Small intestine (tissue), 7 donors: Measurements from ENCODE around the gene AK2. TPM values are rescaled to one million over a fixed set of nuclear protein-coding genes. Genes with fewer than 3 reads are reported as not detected.

ENCODE experiments used
- DNase-seq, 2 donors: peaks; one replicate each; pipeline versions ENCODE4 v3.0.0 to v3.0.0-alpha.2; 2013
- FAIRE-seq: peaks from 2 replicates; lab custom pipeline; 2012; peaks lifted over from hg19 to GRCh38; lab: Jason Lieb, UNC
- H3K27ac ChIP-seq, 3 donors: one replicate each; pipeline ENCODE4 v1.5.1; 2013; ENCODE audit warnings: low read length in 2 of 3, mild to moderate bottlenecking in 2 of 3, control low read depth in 1 of 3, inconsistent platforms in 1 of 3, low read depth in 1 of 3, moderate library complexity in 1 of 3
- H3K27me3 ChIP-seq, 3 donors: one replicate each; pipeline ENCODE4 v1.6.1; 2013; ENCODE audit warnings: low read length in 3 of 3, inconsistent platforms in 1 of 3; ENCODE audit not compliant: control insufficient read depth in 3 of 3, insufficient read depth in 3 of 3
- H3K36me3 ChIP-seq, 3 donors: one replicate each; pipeline ENCODE4 v1.6.1; 2013; ENCODE audit warnings: low read length in 3 of 3, inconsistent platforms in 1 of 3, low read depth in 1 of 3, mild to moderate bottlenecking in 1 of 3, moderate library complexity in 1 of 3; ENCODE audit not compliant: control insufficient read depth in 3 of 3, insufficient read depth in 2 of 3
- H3K4me1 ChIP-seq, 3 donors: one replicate each; pipeline ENCODE4 v1.6.1; 2013; ENCODE audit warnings: low read length in 2 of 3, inconsistent platforms in 1 of 3, low read depth in 1 of 3, mild to moderate bottlenecking in 1 of 3, moderate library complexity in 1 of 3; ENCODE audit not compliant: control insufficient read depth in 3 of 3, insufficient read depth in 2 of 3
- H3K4me3 ChIP-seq, 3 donors: one replicate each; pipeline ENCODE4 v1.5.1; 2013; ENCODE audit warnings: low read length in 3 of 3, control low read depth in 1 of 3, inconsistent platforms in 1 of 3, low read depth in 1 of 3, mild to moderate bottlenecking in 1 of 3, moderate library complexity in 1 of 3
- H3K9me3 ChIP-seq, 2 donors: one replicate each; pipeline ENCODE4 v1.6.1; 2013; ENCODE audit warnings: low read depth in 1 of 2, low read length in 1 of 2; ENCODE audit not compliant: control insufficient read depth in 2 of 2, insufficient read depth in 1 of 2
- WGBS, 3 donors: extraction: QIAGEN DNeasy Blood & Tissue Kit; methylation state at CpG; one replicate each; pipeline ENCODE4 v1.1.7; 2013; 5-methylcytosine and 5-hydroxymethylcytosine counted together
- polyA plus RNA-seq, 4 donors: library from polyadenylated mRNA; stranded (reverse) in 3 of 4; unstranded in 1 of 4; fragments of 200-250 nt in 3 of 4; fragments of 120-200 nt in 1 of 4; gene quantifications; one replicate each; pipeline versions ENCODE4 v1.2.1 to v1.2.3, GENCODE V29; 2013
- donor health status: healthy with polysubstance abuse.
- donor health status: control.
- donor health status: control.
- donor health status: Bipolar disorder and iron deficiency.
- donor health status: healthy.

Gene AK2
- polyA plus RNA-seq, 4 donors: 180 to 210 (median 205) TPM

DNA sequence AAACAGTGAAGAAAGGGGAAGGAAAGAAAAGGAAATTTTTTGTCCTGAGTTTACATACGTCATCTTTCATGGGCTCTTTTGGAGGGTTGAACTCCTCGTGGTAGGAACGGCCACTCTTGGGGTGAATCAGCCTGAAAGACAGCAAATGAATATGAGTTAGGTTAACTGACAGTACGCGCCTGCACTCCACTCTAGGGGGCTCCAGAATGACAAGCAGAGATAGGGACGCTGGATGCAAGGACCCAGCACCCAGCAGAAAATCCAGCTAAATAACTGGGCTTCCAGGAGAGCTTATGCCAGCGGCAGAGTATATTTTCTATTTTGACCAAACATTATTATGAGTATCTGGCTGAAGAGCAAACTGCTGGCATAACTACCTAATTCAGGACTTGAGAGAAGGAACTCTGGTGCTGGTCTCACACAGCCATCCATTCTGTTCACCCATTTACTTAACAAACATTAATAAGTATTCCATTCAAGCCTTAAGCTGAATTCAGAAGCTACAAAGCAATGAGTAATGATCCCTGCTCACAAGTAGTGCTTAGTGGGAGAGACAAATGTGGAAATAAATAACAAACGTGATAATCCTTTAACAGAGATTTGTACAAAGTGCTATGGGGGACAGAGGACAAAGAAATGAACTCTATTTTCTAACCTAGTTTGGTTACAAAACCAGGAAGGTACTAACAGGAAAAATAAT, 22.1 kb downstream of the AK2 start:
- 87 to 90% (median 90%) methylated on average over 8 of the region's 8 CpGs for WGBS, 3 donors
- peaks cover 1 to 9% (median 3%) of the 10 kb centered on the region in 3 donors for H3K4me1 ChIP-seq
- H3K36me3 ChIP-seq: peaks cover 20 to 46% (median 34%) of the 10 kb centered on the region in 3 donors
- DNase-seq (no peak), FAIRE-seq (no peak)
- H3K4me3 ChIP-seq: no peak overlapping the region
- H3K27me3 ChIP-seq: no peaks in the 10 kb centered on the region
- no peaks in the 10 kb centered on the region for H3K9me3 ChIP-seq
- H3K27ac ChIP-seq: no peak overlapping the region

DNA sequence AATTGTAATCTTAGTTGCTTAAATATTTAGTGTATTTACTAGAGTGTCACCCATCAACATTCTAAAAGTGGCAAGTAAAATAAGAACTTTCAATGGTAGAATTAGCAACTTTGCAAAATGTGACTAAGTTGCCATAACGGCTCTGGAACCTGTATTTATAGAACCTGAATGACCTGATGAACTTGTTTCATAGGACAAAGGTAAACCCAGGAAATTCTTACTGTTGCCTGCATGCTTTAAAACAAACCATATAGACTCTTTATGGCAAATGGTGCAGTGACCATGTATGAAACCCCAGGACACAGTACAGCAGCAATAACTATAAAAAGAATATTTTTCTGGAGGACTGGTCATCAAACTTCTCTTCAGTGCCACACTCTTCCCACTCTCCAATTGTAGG, 22.9 kb downstream of the AK2 start:
- Histone ChIP-seq H3K27ac (no peak overlapping the region), H3K27me3 (no peaks in the 10 kb centered on the region), H3K36me3 (peaks cover 20 to 44% (median 32%) of the 10 kb centered on the region in 3 donors), H3K4me1 (peaks cover 3 to 9% (median 8%) of the 10 kb centered on the region in 3 donors), H3K4me3 (no peak overlapping the region), H3K9me3 (no peaks in the 10 kb centered on the region)
- no peak for FAIRE-seq
- no peak for DNase-seq
- 14 to 44% (median 27%) methylated on average over 1 of the region's 1 CpG for WGBS, 3 donors

DNA sequence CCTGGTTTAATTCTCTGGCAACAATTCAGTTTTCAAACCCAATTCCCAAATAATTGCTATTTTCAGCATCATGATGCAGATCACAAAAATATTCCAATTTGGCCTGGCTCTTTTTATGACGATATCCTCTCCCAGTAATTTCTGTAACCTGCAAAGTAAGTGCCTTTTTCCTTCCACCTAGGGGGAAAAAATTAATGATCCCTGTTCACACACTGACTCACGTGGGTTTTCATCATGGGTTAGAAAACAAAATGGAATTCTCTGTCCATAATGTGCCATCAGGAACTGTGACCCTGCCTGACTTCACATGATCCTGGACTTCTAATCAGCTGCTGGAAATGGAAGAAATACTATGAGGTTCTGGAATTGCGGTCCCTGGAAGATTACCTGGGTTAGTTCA, 24.5 kb downstream of the AK2 start:
- Histone ChIP-seq H3K9me3 (no peaks in the 10 kb centered on the region), H3K27ac (peak overlapping the region in 1 of 3 donors; percentile 42), H3K27me3 (no peaks in the 10 kb centered on the region), H3K4me1 (peaks cover 3 to 16% (median 15%) of the 10 kb centered on the region in 3 donors), H3K36me3 (peaks cover 14 to 36% (median 28%) of the 10 kb centered on the region in 3 donors), H3K4me3 (no peak overlapping the region)
- FAIRE-seq (no peak), DNase-seq (no peak)
- 75 to 81% (median 79%) methylated on average over 3 of the region's 3 CpGs for WGBS, 3 donors

DNA sequence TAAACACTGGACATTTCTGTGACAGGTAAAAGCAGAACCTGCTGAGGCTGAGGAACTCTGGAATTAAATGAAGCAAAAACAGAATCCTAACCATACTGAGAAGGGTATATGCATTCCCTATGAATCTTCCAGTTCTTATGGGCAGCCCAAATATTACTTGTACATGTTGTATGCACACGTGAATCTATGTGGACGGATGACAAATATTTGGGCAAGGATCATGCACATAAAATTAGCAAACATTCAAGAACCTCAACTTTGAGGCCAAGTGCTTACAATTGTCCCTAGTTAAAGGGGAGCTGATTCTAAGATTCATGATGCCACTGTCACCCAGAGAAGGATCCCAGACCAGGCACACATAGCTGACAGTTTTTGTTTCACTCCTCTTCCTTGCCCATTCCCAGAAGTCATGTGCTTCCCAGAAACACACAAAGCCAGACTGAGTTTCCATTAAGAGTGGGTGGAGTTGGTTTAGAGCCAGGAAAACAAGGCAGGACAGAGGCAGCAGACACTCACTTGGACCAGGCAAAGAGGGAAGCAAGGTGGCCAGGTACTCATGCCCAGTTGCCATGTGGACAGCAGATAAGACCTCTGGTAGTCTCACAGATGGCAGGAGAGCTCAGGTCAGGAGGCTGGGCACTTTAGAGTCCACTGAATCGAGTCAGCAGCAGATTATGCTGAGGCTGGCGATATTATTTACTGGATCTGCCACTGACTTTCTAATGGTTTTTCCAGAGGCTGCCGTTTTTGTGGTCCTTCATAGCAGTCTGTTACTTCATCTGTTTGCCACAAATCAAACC, 25.6 kb downstream of the AK2 start:
- 55 to 73% (median 71%) methylated on average over 5 of the region's 5 CpGs for WGBS, 3 donors
- Histone ChIP-seq H3K4me1 (peaks cover 3 to 16% (median 15%) of the 10 kb centered on the region in 3 donors), H3K27me3 (no peaks in the 10 kb centered on the region), H3K9me3 (no peaks in the 10 kb centered on the region), H3K36me3 (peaks cover 14 to 35% (median 27%) of the 10 kb centered on the region in 3 donors), H3K4me3 (no peak overlapping the region), H3K27ac (peak overlapping the region in 1 of 3 donors; percentile 61)
- DNase-seq (peak in 1 of 2 donors; percentile 30), FAIRE-seq (no peak)

- Histone ChIP-seq H3K27ac (no peak overlapping the region), H3K9me3 (no peaks in the 10 kb centered on the region), H3K27me3 (no peaks in the 10 kb centered on the region), H3K4me3 (no peak overlapping the region), H3K36me3 (peaks cover 11 to 36% (median 27%) of the 10 kb centered on the region in 3 donors), H3K4me1 (peaks cover 3 to 16% (median 14%) of the 10 kb centered on the region in 3 donors)
- FAIRE-seq: no peak
- 32 to 48% (median 46%) methylated on average over 1 of the region's 1 CpG for WGBS, 3 donors
- no peak for DNase-seq
Observed at GRCh38 chr1:33009561-33009960, 27.1 kb downstream of the AK2 start.

- peaks cover 2 to 29% (median 22%) of the 10 kb centered on the region in 3 donors for H3K36me3 ChIP-seq
- DNase-seq (peak in 1 of 2 donors; percentile 55), FAIRE-seq (no peak)
- no peaks in the 10 kb centered on the region for H3K27me3 ChIP-seq
- no peaks in the 10 kb centered on the region for H3K9me3 ChIP-seq
- H3K4me3 ChIP-seq: no peak overlapping the region
- WGBS, 3 donors: 71 to 82% (median 77%) methylated on average over 13 of the region's 13 CpGs
- H3K27ac ChIP-seq: peak overlapping the region in 1 of 3 donors; percentile 50
- H3K4me1 ChIP-seq: peaks cover 3 to 16% (median 6%) of the 10 kb centered on the region in 3 donors
Observed at GRCh38 chr1:33008051-33008914, 28.4 kb downstream of the AK2 start.

DNA sequence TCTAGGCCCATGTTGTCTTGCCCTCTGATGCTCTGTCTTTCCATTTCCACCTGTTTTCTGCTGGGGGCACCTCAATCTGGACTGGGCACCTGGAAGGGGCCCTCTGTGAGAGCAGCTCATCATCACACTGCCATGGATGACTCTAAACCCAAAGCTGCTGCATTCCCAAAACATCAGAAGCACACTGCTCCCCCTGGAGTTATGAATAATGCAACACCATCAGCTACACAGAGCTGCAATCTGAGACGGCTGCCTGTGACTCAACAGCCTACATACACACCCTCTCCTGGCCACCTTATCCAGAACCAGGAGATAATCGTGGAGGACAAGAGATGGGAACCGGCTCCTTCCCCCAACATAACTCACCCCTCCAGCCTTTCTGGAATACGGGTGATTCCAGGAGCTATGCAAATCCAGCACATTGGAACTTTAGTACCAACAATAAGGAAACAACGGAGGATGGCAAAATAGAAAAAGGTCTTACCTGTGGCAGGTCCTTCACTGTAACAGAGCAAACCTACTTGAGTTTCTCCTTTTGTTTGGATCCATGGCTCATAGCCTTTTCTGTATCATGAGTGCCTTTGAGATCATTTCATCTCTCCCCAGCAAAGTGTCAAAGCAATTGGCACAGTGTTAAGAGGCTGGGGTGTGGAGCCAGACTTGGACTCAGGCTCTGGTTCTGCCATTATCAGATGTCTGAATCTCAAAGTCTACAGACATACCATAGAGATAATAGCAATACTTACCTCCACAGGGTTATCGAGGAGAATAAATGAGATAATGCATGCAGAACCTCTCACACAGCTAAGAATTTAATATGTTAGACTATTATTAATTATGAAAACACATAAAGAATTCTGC, 29.3 kb downstream of the AK2 start:
- Histone ChIP-seq H3K27me3 (no peaks in the 10 kb centered on the region), H3K36me3 (peaks cover 2 to 20% (median 15%) of the 10 kb centered on the region in 3 donors), H3K9me3 (no peaks in the 10 kb centered on the region), H3K4me1 (peaks cover 3 to 16% (median 6%) of the 10 kb centered on the region in 3 donors), H3K27ac (peak overlapping the region in 2 of 3 donors; percentile 4 to 5), H3K4me3 (no peak overlapping the region)
- WGBS, 3 donors: 28 to 57% (median 45%) methylated on average over 6 of the region's 6 CpGs
- DNase-seq (peak; percentile 55 to 77), FAIRE-seq (no peak)
